A549 (cell line): ENCODE data around the gene SLC34A1. TPM values are rescaled to one million over a fixed set of nuclear protein-coding genes. Genes with fewer than 3 reads are reported as not detected.

Source experiments
- ATAC-seq, 2 experiments: fragments of 200-7000 bp in 1 of 2; fragments of >200 bp in 1 of 2; cut with Nextera tagmentation in 1 of 2; cut with Tn5 transposase in 1 of 2; 3 replicates each; pipeline versions ENCODE4 v1.8.0 to v1.9.1; 2018 to 2020; ENCODE audit warnings: mild to moderate bottlenecking in 1 of 2, moderate library complexity in 1 of 2
- CTCF ChIA-PET: fragments of 300-600 bp; sonication (Branson Sonifier 250); formaldehyde crosslinking; extraction: SDS; loops from one replicate; lab custom pipeline; 2021; ENCODE audit warnings: antibody characterized with exemption, inconsistent platforms; lab: Yijun Ruan, JAX
- POLR2A ChIA-PET: fragments of 350-600 bp; formaldehyde crosslinking; extraction: SDS; loops from one replicate; lab custom pipeline; 2021; ENCODE audit warnings: antibody characterized with exemption, inconsistent platforms; lab: Yijun Ruan, JAX
- DNase-seq, 2 experiments: peaks; one replicate each; pipeline versions ENCODE4 v3.0.0 to v3.0.0-alpha.2; 2011 to 2016; ENCODE audit warnings: low read depth in 1 of 2, low spot score in 1 of 2
- FAIRE-seq: peaks from 2 replicates; lab custom pipeline; 2011; peaks lifted over from hg19 to GRCh38; lab: Jason Lieb, UNC
- H3K27ac ChIP-seq, 2 experiments: fragments of >200 bp; sonication (Bioruptor Twin); formaldehyde crosslinking; 3 replicates each; pipeline ENCODE4 v1.5.1; 2016 to 2017
- H3K4me1 ChIP-seq: fragments of >200 bp; sonication (Bioruptor Twin); formaldehyde crosslinking; 3 replicates; pipeline ENCODE4 v1.6.1; 2016
- H3K4me2 ChIP-seq: fragments of >200 bp; sonication (Bioruptor Twin); formaldehyde crosslinking; 3 replicates; pipeline ENCODE4 v1.6.1; 2016
- H3K4me3 ChIP-seq: fragments of >200 bp; sonication (Bioruptor Twin); formaldehyde crosslinking; 3 replicates; pipeline ENCODE4 v1.5.1; 2016
- H3K9me3 ChIP-seq: fragments of >200 bp; sonication (Bioruptor Twin); formaldehyde crosslinking; 3 replicates; pipeline ENCODE4 v1.6.1; 2016
- CBX2 ChIP-seq: fragments of 200-600 bp; sonication (generic); IDR thresholded peaks from 2 replicates; pipeline ENCODE4 v1.6.1; 2016; ENCODE audit warnings: low read depth, mild to moderate bottlenecking, borderline replicate concordance
- EHF ChIP-seq: fragments of 250-450 bp; sonication (Bioruptor Pico); IDR thresholded peaks from 2 replicates; pipeline ENCODE4 v1.5.0; 2020; ENCODE audit warnings: mild to moderate bottlenecking
- HOXB5 ChIP-seq: fragments of 250-450 bp; sonication (Bioruptor Pico); IDR thresholded peaks from 2 replicates; pipeline ENCODE4 v1.5.0; 2020; ENCODE audit warnings: mild to moderate bottlenecking, moderate library complexity
- KDM5A ChIP-seq: fragments of 200-600 bp; sonication (generic); IDR thresholded peaks from 2 replicates; pipeline ENCODE4 v1.6.1; 2016; ENCODE audit warnings: antibody characterized with exemption, mild to moderate bottlenecking
- POLR2A ChIP-seq: IDR thresholded peaks from 2 replicates; pipeline ENCODE4 v1.6.1; 2012; ENCODE audit warnings: mild to moderate bottlenecking, low read length
- RAD21 ChIP-seq, 2 experiments: fragments of >200 bp in 1 of 2; sonication (Bioruptor Twin) in 1 of 2; formaldehyde crosslinking in 1 of 2; IDR thresholded peaks in 1 of 2; conservative IDR thresholded peaks in 1 of 2; 2 replicates in 1 of 2; 3 replicates in 1 of 2; pipeline ENCODE4 v1.6.1; 2012 to 2018; ENCODE audit warnings: inconsistent platforms in 1 of 2
- SMC3 ChIP-seq: fragments of >200 bp; sonication (Bioruptor Twin); formaldehyde crosslinking; IDR thresholded peaks from 3 replicates; pipeline ENCODE4 v1.6.1; 2018; ENCODE audit warnings: inconsistent platforms
- ZC3H11A ChIP-seq: fragments of 450-650 bp; IDR thresholded peaks from 2 replicates; pipeline ENCODE4 v1.6.1; 2014; ENCODE audit warnings: antibody characterized with exemption, mild to moderate bottlenecking
- ZFP36 ChIP-seq: fragments of 450-650 bp; IDR thresholded peaks from 2 replicates; pipeline ENCODE4 v1.6.1; 2014; ENCODE audit warnings: borderline replicate concordance; ENCODE audit not compliant: partially characterized antibody
- WGBS: methylation state at CpG from one replicate; pipeline ENCODE4 v1.1.6; 2017; ENCODE audit errors: missing lambda C conversion rate; 5-methylcytosine and 5-hydroxymethylcytosine counted together
- polyA plus RNA-seq, 4 experiments: library from polyadenylated mRNA; depleted of rRNA in 3 of 4; stranded (reverse); fragments of >200 nt; fragmentation: RNase III in 1 of 4; extraction: RNeasy Plus Mini Kit Qiagen cat#74134 plus additional on column Dnase treatment in 1 of 4; gene quantifications; 2 replicates in 3 of 4; 3 replicates in 1 of 4; pipeline ENCODE4 v1.2.3, GENCODE V29; 2011 to 2017
- TF ChIP-seq, protein P1 (sequence below): IDR thresholded peaks from 2 replicates; pipeline ENCODE4 v1.6.1; 2012; ENCODE audit warnings: low read depth, borderline replicate concordance
- TF ChIP-seq, protein P2 (sequence below): fragments of 450-650 bp; IDR thresholded peaks from 2 replicates; pipeline ENCODE4 v1.6.1; 2014; ENCODE audit warnings: antibody characterized with exemption
- TF ChIP-seq, protein P3 (sequence below): fragments of >200 bp; sonication (Bioruptor Twin); formaldehyde crosslinking; IDR thresholded peaks from 3 replicates; pipeline ENCODE4 v1.5.1; 2016
- TF ChIP-seq, protein P4 (sequence below): fragments of 250-450 bp; sonication (Bioruptor Pico); IDR thresholded peaks from 2 replicates; pipeline ENCODE4 v1.5.0; 2021; ENCODE audit warnings: mild to moderate bottlenecking, moderate library complexity, borderline replicate concordance

Gene SLC34A1
- polyA plus RNA-seq, 2 of the 4 experiments (the other 2 are of a cell fraction): 0.03 TPM; not detected in 1

DNA sequence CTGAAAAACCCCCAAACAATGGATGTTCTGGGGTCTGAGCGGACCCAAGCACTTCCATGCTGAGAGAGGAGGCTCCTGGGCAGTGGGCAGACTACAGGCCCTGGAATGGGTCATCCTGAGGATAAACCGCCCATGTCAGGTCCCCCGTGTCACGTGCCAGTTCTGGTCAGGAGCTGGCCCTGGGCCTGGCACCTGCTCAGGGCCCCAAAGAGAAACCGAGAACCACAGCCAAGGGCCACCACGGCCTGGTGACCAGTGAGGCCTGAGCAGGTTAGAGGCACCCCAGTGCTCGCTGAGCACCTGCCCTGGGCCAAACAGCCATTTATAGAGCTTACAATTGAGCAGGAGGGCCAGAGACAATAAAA is 48.6 kb upstream of the SLC34A1 start:
- TF ChIP-seq, protein P1, sequence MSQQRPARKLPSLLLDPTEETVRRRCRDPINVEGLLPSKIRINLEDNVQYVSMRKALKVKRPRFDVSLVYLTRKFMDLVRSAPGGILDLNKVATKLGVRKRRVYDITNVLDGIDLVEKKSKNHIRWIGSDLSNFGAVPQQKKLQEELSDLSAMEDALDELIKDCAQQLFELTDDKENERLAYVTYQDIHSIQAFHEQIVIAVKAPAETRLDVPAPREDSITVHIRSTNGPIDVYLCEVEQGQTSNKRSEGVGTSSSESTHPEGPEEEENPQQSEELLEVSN: no peak
- TF ChIP-seq POLR2A (no peak), EHF (CRISPR knock-in tag) (no peak), ZC3H11A (no peak), CBX2 (no peak), KDM5A (no peak)
- FAIRE-seq: no peak
- Histone ChIP-seq H3K27ac (no peak overlapping the region), H3K4me1 (0 out of 3 replicates have a peak, but pooled peaks cover 10% of the 10 kb centered on the region), H3K4me2 (no peak overlapping the region), H3K4me3 (no peak overlapping the region), H3K9me3 (no peaks in the 10 kb centered on the region)
- POLR2A ChIA-PET: interaction anchor here (0.6 kb wide), 1 partner anchor 16 kb away, joined by 3 read pairs; the partner anchor contains the start of gene LMAN2
- no peak for DNase-seq
- ATAC-seq: no peak
- 97% methylated on average over 6 of the region's 7 CpGs for whole genome bisulfite sequencing
- CTCF ChIA-PET: interaction anchor here (0.6 to 7.9 kb wide), 15 partner anchors 8 to 262 kb away, joined by 3 to 111 read pairs (median 5); no protein-coding TSS in a partner anchor

DNA sequence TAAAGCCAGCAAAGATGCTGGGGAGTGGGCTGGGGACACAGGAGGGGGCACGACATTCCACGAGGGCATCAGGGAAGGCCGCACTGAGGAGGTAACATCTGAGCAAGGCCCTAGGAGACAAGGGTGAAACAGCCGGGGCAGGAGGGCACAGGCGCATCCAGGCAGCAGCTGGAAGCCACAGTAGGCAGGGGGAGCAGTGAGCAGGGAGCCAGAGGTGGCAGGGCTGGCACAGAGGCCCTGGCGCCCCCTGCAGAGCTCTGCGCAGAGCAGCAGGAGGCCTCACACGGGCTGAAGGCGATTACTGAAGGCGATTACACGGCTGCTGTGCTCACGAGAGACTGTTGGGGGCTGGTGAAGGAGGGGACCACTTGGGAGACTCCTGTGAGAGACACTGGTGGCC is 48.1 kb upstream of the SLC34A1 start:
- POLR2A ChIA-PET: interaction anchor here (0.6 kb wide), 1 partner anchor 15 kb away, joined by 3 read pairs; the partner anchor contains the start of gene LMAN2
- DNase-seq: peak; percentile 62 to 74
- Histone ChIP-seq H3K27ac (no peak overlapping the region), H3K4me2 (no peak overlapping the region), H3K4me1 (0 out of 3 replicates have a peak, but pooled peaks cover 10% of the 10 kb centered on the region), H3K9me3 (no peaks in the 10 kb centered on the region), H3K4me3 (no peak overlapping the region)
- WGBS: 48% methylated on average over 12 of the region's 12 CpGs
- CTCF ChIA-PET: interaction anchor here (0.6 to 7.9 kb wide), 14 partner anchors 9 to 262 kb away, joined by 3 to 111 read pairs (median 6); no protein-coding TSS in a partner anchor
- ATAC-seq: peak; percentile 90 to 97
- FAIRE-seq: no peak
- TF ChIP-seq, protein P2, sequence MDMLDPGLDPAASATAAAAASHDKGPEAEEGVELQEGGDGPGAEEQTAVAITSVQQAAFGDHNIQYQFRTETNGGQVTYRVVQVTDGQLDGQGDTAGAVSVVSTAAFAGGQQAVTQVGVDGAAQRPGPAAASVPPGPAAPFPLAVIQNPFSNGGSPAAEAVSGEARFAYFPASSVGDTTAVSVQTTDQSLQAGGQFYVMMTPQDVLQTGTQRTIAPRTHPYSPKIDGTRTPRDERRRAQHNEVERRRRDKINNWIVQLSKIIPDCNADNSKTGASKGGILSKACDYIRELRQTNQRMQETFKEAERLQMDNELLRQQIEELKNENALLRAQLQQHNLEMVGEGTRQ: no peak
- TF ChIP-seq ZFP36 (no peak), RAD21 (conservative IDR thresholded peaks at IDR 0.05 in 1 of 2, IDR thresholded peaks at IDR 0.05 in 1 of 2) (peak; percentile 58 to 60), SMC3 (peak; percentile 65), HOXB5 (CRISPR knock-in tag) (no peak)
- TF ChIP-seq, protein P3, sequence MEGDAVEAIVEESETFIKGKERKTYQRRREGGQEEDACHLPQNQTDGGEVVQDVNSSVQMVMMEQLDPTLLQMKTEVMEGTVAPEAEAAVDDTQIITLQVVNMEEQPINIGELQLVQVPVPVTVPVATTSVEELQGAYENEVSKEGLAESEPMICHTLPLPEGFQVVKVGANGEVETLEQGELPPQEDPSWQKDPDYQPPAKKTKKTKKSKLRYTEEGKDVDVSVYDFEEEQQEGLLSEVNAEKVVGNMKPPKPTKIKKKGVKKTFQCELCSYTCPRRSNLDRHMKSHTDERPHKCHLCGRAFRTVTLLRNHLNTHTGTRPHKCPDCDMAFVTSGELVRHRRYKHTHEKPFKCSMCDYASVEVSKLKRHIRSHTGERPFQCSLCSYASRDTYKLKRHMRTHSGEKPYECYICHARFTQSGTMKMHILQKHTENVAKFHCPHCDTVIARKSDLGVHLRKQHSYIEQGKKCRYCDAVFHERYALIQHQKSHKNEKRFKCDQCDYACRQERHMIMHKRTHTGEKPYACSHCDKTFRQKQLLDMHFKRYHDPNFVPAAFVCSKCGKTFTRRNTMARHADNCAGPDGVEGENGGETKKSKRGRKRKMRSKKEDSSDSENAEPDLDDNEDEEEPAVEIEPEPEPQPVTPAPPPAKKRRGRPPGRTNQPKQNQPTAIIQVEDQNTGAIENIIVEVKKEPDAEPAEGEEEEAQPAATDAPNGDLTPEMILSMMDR: peak; percentile 57

DNA sequence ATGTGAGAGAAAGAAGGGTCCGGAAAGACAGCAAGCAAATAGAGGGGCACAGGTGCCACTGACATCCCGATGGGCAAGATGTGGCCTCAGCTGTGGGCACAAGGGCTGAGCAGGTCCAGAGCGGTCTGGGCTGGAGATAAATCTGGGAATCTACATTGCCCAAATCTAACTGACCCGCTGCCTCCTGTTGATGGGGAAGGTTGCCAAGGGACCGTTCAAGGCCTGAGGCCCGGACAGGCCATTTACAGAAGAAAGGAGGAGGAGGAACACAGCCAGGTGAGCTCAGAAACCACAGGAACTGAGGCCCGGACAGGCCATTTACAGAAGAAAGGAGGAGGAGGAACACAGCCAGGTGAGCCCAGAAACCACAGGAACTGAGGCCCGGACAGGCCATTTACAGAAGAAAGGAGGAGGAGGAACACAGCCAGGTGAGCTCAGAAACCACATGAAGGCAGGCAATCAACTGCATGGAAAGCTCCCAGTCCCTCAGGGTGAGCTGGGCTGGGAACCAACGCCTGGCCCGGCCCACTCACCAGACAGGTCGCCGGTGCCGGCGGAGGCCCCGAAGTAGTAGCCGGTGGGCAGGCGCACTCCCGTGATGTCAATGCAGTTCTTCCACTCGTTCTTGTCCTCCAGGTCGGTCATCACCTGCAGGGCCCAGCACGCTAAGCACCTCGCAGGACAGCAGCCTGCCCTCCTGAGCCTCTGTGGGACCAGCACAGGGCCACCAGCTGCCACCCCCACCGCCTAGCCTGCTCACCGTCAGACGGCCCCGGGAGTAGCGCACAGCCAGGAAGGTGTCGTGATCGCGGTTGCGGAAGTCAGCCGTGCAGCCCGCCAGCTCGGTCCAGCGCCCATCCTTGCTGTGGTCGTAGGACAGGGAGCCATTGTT is 47.4 kb upstream of the SLC34A1 start:
- no peak overlapping the region for H3K4me2 ChIP-seq
- 0 out of 3 replicates have a peak, but pooled peaks cover 10% of the 10 kb centered on the region for H3K4me1 ChIP-seq

More for the DNA sequence above, 47.4 kb upstream of the SLC34A1 start:
- 90% methylated on average over 36 of the region's 36 CpGs for WGBS
- ChIA-PET CTCF (interaction anchor here (0.9 to 7.9 kb wide), 15 partner anchors 9 to 263 kb away, joined by 3 to 111 read pairs (median 5); partner anchors contain the start of gene LMAN2), POLR2A (no interaction called here)
- ATAC-seq: no peak
- DNase-seq: no peak
- no peak for FAIRE-seq
- Histone ChIP-seq H3K4me3 (no peak overlapping the region), H3K9me3 (no peaks in the 10 kb centered on the region), H3K27ac (no peak overlapping the region)
- TF ChIP-seq, protein P4, sequence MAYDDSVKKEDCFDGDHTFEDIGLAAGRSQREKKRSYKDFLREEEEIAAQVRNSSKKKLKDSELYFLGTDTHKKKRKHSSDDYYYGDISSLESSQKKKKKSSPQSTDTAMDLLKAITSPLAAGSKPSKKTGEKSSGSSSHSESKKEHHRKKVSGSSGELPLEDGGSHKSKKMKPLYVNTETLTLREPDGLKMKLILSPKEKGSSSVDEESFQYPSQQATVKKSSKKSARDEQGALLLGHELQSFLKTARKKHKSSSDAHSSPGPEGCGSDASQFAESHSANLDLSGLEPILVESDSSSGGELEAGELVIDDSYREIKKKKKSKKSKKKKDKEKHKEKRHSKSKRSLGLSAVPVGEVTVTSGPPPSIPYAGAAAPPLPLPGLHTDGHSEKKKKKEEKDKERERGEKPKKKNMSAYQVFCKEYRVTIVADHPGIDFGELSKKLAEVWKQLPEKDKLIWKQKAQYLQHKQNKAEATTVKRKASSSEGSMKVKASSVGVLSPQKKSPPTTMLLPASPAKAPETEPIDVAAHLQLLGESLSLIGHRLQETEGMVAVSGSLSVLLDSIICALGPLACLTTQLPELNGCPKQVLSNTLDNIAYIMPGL (CRISPR knock-in tag): no peak
